GM12801 (cell line): ENCODE results near the gene TRAK1.

Experiments
- TF ChIP-seq, protein P1 (sequence below): IDR thresholded peaks from one replicate; pipeline ENCODE4 v1.5.1; 2011; ENCODE audit warnings: control low read depth; ENCODE audit not compliant: insufficient read length; ENCODE audit errors: extremely low read depth

TRAK1 gene

DNA sequence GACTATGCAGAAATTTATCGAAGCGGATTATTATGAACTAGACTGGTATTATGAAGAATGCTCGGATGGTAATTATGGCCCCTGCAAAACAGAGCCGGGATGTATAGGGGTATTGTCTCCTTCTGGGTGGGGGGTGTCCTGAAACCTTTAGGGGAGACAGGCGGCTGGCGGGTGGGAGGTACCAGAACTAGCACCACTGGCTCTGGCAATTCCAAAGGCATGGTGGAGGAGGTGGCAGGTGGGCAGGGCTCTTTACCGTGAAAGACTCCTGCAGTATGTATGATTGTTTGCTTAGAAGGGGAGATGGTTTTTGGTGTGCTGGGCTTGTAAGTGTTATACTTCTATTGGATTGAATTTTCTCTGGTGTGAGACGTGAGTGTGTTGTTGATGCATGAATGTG, 58.4 kb downstream of the TRAK1 start:
- TF ChIP-seq, protein P1, sequence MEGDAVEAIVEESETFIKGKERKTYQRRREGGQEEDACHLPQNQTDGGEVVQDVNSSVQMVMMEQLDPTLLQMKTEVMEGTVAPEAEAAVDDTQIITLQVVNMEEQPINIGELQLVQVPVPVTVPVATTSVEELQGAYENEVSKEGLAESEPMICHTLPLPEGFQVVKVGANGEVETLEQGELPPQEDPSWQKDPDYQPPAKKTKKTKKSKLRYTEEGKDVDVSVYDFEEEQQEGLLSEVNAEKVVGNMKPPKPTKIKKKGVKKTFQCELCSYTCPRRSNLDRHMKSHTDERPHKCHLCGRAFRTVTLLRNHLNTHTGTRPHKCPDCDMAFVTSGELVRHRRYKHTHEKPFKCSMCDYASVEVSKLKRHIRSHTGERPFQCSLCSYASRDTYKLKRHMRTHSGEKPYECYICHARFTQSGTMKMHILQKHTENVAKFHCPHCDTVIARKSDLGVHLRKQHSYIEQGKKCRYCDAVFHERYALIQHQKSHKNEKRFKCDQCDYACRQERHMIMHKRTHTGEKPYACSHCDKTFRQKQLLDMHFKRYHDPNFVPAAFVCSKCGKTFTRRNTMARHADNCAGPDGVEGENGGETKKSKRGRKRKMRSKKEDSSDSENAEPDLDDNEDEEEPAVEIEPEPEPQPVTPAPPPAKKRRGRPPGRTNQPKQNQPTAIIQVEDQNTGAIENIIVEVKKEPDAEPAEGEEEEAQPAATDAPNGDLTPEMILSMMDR: no peak

- TF ChIP-seq, protein P1: no peak
Observed at GRCh38 chr3:42149975-42150374, 58.8 kb downstream of the TRAK1 start.

GRCh38 chr3:42151596-42152168, 60.5 kb downstream of the TRAK1 start:
- TF ChIP-seq, protein P1: no peak

- TF ChIP-seq, protein P1: no peak
Observed at GRCh38 chr3:42152193-42152592, 61.0 kb downstream of the TRAK1 start.

- TF ChIP-seq, protein P1: no peak
Observed at GRCh38 chr3:42153039-42153438, 61.9 kb downstream of the TRAK1 start.

DNA sequence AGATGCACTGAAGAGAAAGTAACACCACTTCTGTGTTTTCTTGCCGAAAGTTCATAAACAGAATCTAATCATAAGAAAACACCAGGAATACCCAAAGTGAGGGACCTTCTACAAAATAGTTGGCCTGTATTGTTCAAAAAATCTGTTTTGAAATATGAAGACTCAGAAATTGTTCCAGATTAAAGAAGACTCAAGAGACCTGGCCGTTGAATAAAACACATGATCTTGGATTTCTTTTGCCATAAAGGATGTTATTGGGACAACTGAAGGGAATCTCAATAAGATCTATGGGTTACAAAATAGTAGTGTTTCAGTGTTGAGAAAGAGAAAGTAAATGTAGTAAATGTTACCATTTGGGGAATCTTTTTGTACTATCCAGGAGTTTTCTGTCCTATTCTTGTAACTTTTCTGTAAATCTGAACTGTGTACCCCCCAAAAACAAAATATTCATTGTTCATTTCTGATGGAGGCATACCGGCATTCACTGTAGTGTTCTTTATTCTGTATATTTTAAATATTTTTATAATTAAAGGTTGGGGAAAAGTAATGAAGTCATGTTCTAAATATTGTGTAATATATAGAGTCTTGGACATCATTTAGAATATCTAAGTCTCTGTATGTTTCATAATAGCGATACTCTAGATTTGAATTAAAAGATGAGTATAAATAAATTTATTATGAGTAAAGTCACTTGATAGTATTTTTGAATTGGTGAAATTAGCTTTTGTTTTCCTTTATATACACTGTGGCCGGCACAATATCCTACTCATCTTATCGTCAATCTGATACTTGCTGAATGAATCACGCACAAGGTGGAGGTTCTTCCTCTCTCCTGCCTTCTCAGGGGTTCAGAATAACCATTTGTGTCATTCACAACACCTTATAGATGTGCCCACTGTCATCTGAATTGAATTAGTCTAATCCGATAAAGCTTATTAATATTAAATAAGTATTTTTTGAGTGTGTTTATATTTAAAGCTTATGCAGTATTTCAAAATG, 66.7 kb downstream of the TRAK1 start:
- TF ChIP-seq, protein P1: no peak

GRCh38 chr3:42159147-42159546, 68.0 kb downstream of the TRAK1 start:
- TF ChIP-seq, protein P1: no peak
